ENCODE measurements around the gene RNF207. TPM values are rescaled to one million over a fixed set of nuclear protein-coding genes. Genes with fewer than 3 reads are reported as not detected.

RNF207 gene
- total RNA-seq, 1 experiment from 2014 or later, result 95.4 TPM

DNA sequence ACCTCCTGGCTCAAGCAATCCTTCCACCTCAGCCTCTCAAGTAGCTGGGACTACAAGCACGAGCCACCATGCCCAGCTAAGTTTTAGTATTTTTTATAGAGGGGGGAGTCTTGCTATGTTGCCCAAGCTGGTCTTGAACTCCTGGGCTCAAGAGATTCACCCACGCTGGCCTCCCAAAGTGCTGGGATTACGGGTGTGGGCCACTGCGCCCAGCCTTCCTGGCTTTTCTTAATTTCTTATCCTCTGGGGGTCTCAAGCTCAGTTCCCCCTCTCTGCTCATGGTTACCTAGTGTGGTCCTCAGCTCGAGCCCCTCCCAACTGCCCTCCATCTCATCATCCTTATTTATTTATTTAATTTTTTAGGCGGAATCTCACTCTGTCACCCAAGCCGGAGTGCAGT is 3.7 kb upstream of the RNF207 start:
- Histone ChIP-seq H3K27me3 (ENCODE audit: low read length) (no peaks in the 10 kb centered on the region), H3K36me3 (ENCODE audit: low read depth, low read length) (peaks cover 6% of the 10 kb centered on the region), H3F3A (ENCODE audit: low read length, unreplicated experiment) (no peaks in the 10 kb centered on the region), H3K27ac (ENCODE audit: low read length) (no peak overlapping the region), H3K4me3 (ENCODE audit: low read length) (no peak overlapping the region), H3K9me2 (replicated peaks; ENCODE audit: low read length) (no peaks in the 10 kb centered on the region), H3K4me1 (ENCODE audit: insufficient read depth, low read length) (peaks cover 28% of the 10 kb centered on the region), H3K4me2 (ENCODE audit: low read length) (no peak overlapping the region), H4K20me1 (ENCODE audit: low read length) (peaks cover 15% of the 10 kb centered on the region), H3K9ac (ENCODE audit: low read length) (no peak overlapping the region), H2AFZ (ENCODE audit: low read length) (no peak overlapping the region), H3K9me3 (ENCODE audit: low read length) (no peaks in the 10 kb centered on the region), H3K79me2 (ENCODE audit: low read length) (peaks cover 49% of the 10 kb centered on the region)
- POLR2A ChIA-PET (ENCODE audit: unreplicated experiment), result interaction anchor here (0.6 kb wide), 1 partner anchor 191 kb away, joined by 3 read pairs; the partner anchor contains the start of gene ACOT7
- TF ChIP-seq EZH2 (IDR thresholded peaks at IDR 0.05; ENCODE audit: low read length, unreplicated experiment), result no peak
- TF ChIP-seq EZH2phosphoT487 (IDR thresholded peaks at IDR 0.05; ENCODE audit: borderline replicate concordance, low read length), result no peak
- intact Hi-C loops (cut with micrococcal nuclease), result no loop called here
- no TSS peak for BruUV-seq (replicated peaks)
- CTCF ChIA-PET, result interaction anchor here (0.6 to 0.7 kb wide), 2 partner anchors 38 to 120 kb away, joined by 3 to 5 read pairs; no protein-coding TSS in a partner anchor
- ATAC-seq (no peak), DNase-seq (no peak)

DNA sequence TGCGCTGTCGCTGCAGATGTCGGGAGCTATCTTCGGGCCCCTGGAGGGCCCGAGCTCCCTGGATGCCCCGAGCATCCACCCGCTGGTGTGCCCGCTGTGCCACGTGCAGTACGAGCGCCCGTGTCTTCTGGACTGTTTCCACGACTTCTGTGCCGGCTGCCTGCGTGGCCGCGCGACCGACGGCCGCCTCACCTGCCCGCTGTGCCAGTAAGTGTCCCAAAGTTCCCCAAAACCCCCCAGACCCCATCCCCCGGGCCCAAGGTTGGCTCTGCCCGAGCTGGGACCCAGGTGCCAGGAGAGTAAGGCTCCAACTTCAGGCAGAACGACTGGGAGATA is 569 bp downstream of the RNF207 start:
- ATAC-seq, result peak; percentile 5
- no peaks in the 10 kb centered on the region for H3K27me3 ChIP-seq (ENCODE audit: low read length)
- BruUV-seq (replicated peaks), result no TSS peak
- no peak for DNase-seq
- peak overlapping the region; percentile 79 for H3K4me3 ChIP-seq (ENCODE audit: low read length)
- H3K9me2 ChIP-seq (replicated peaks; ENCODE audit: low read length), result no peaks in the 10 kb centered on the region
- no peaks in the 10 kb centered on the region for H4K20me1 ChIP-seq (ENCODE audit: low read length)
- TF ChIP-seq EZH2 (IDR thresholded peaks at IDR 0.05; ENCODE audit: low read length, unreplicated experiment) (no peak), EZH2phosphoT487 (IDR thresholded peaks at IDR 0.05; ENCODE audit: borderline replicate concordance, low read length) (no peak)
- TF ChIP-seq, protein P1, sequence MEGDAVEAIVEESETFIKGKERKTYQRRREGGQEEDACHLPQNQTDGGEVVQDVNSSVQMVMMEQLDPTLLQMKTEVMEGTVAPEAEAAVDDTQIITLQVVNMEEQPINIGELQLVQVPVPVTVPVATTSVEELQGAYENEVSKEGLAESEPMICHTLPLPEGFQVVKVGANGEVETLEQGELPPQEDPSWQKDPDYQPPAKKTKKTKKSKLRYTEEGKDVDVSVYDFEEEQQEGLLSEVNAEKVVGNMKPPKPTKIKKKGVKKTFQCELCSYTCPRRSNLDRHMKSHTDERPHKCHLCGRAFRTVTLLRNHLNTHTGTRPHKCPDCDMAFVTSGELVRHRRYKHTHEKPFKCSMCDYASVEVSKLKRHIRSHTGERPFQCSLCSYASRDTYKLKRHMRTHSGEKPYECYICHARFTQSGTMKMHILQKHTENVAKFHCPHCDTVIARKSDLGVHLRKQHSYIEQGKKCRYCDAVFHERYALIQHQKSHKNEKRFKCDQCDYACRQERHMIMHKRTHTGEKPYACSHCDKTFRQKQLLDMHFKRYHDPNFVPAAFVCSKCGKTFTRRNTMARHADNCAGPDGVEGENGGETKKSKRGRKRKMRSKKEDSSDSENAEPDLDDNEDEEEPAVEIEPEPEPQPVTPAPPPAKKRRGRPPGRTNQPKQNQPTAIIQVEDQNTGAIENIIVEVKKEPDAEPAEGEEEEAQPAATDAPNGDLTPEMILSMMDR (conservative IDR thresholded peaks at IDR 0.05; ENCODE audit: low read depth, low read length), result no peak
- H3K9ac ChIP-seq (ENCODE audit: low read length), result peak overlapping the region; percentile 89
- H3K36me3 ChIP-seq (ENCODE audit: low read depth, low read length), result peaks cover 22% of the 10 kb centered on the region
- H3F3A ChIP-seq (ENCODE audit: low read length, unreplicated experiment), result no peaks in the 10 kb centered on the region
- peak overlapping the region; percentile 89 for H3K4me2 ChIP-seq (ENCODE audit: low read length)
- peak overlapping the region; percentile 81 for H2AFZ ChIP-seq (ENCODE audit: low read length)
- POLR2A ChIA-PET (ENCODE audit: unreplicated experiment), result interaction anchor here (0.5 to 1.1 kb wide), 4 partner anchors 14 to 248 kb away, joined by 3 to 7 read pairs (median 3); no protein-coding TSS in a partner anchor
- peaks cover 34% of the 10 kb centered on the region for H3K79me2 ChIP-seq (ENCODE audit: low read length)
- H3K27ac ChIP-seq (ENCODE audit: low read length), result peak overlapping the region; percentile 81
- peaks cover 14% of the 10 kb centered on the region; the same call in 1 of the 2 replicates for H3K4me1 ChIP-seq (ENCODE audit: insufficient read depth, low read length)
- no peaks in the 10 kb centered on the region for H3K9me3 ChIP-seq (ENCODE audit: low read length)
- intact Hi-C loops (cut with micrococcal nuclease), result loop anchor here (5.0 kb wide), 2 partner anchors 41 to 96 kb away; no protein-coding TSS in a partner anchor
- CTCF ChIA-PET, result interaction anchor here (0.5 to 1.0 kb wide), 3 partner anchors 14 to 38 kb away, joined by 3 to 7 read pairs (median 4); no protein-coding TSS in a partner anchor

DNA sequence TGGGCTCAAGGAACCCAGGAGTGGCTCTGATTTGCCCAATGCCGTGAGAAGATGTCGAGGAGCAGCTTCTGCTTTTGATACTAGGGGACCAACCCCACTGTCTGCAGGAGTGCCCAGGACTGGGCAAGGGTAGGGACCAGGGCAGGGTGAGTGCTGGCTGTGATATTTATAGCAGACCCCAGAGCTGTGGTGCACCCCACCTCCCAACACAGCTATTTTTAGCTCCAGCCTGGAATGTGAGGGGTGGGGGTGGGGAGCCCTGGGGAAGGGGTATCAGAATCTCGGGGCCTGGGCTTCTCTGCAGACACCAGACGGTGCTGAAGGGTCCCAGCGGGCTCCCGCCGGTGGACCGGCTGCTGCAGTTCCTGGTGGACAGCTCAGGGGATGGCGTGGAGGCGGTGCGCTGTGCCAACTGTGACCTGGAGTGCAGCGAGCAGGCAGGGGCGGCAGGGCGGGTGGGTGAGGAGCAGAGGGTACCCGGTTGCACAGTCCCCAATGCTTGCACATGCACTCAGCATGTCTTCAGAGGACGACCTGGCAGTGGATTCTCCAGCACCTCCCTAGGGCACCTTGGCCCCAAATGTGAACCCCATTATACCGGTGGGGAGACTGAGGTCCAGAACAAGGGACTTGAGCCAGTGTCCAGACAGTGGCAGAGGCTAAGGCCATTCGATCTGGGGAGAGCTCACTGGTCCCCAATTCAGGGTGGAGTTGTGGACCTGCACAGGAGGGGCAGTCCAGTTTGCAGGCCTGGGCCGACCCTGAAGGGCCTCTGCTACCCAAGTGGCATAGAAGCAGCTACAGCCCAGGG is 1.4 kb downstream of the RNF207 start:
- Histone ChIP-seq H3K9me3 (ENCODE audit: low read length) (no peaks in the 10 kb centered on the region), H3K36me3 (ENCODE audit: low read depth, low read length) (peaks cover 28% of the 10 kb centered on the region), H3K4me1 (ENCODE audit: insufficient read depth, low read length) (peaks cover 14% of the 10 kb centered on the region; the same call in 1 of the 2 replicates), H3K9me2 (replicated peaks; ENCODE audit: low read length) (no peaks in the 10 kb centered on the region), H3K27ac (ENCODE audit: low read length) (peak overlapping the region; percentile 81; the same call in 1 of the 2 replicates), H4K20me1 (ENCODE audit: low read length) (no peaks in the 10 kb centered on the region), H3K9ac (ENCODE audit: low read length) (peak overlapping the region; percentile 89), H3K4me3 (ENCODE audit: low read length) (peak overlapping the region; percentile 79), H3K27me3 (ENCODE audit: low read length) (no peaks in the 10 kb centered on the region), H3K79me2 (ENCODE audit: low read length) (peaks cover 34% of the 10 kb centered on the region), H2AFZ (ENCODE audit: low read length) (no peak overlapping the region), H3K4me2 (ENCODE audit: low read length) (peak overlapping the region; percentile 89), H3F3A (ENCODE audit: low read length, unreplicated experiment) (no peaks in the 10 kb centered on the region)
- intact Hi-C loops (cut with micrococcal nuclease), result loop anchor here (5.0 kb wide), 2 partner anchors 40 to 95 kb away; no protein-coding TSS in a partner anchor
- TF ChIP-seq EZH2phosphoT487 (IDR thresholded peaks at IDR 0.05; ENCODE audit: borderline replicate concordance, low read length) (no peak), EZH2 (IDR thresholded peaks at IDR 0.05; ENCODE audit: low read length, unreplicated experiment) (no peak)
- TF ChIP-seq, protein P1 (conservative IDR thresholded peaks at IDR 0.05; ENCODE audit: low read depth, low read length), result no peak
- BruUV-seq (replicated peaks), result TSS peak; percentile 57
- DNase-seq (no peak), ATAC-seq (no peak)
- ChIA-PET CTCF (no interaction called here), POLR2A (ENCODE audit: unreplicated experiment) (no interaction called here)

All from PC-3 (cell line).